Right lobe of liver (tissue), 4 donors: ENCODE measurements around the gene TMPRSS15.

Source experiments
- POLR2A ChIP-seq: fragments of 450-650 bp; IDR thresholded peaks from one replicate; pipeline ENCODE4 v1.6.1; 2017; ENCODE audit warnings: antibody characterized with exemption, mild to moderate bottlenecking
- TF ChIP-seq, protein P1 (sequence below), 4 donors: fragments of 200-600 bp in 3 of 4; fragments of 450-650 bp in 1 of 4; IDR thresholded peaks; one replicate each; pipeline versions ENCODE4 v1.5.1 to v1.8.0; 2016 to 2022; ENCODE audit warnings: antibody characterized with exemption in 4 of 4, mild to moderate bottlenecking in 2 of 4
- donor health status: DM: no; HTN: no; CAD: no.
- donor health status: DM: no; HTN: no; CAD: no.
- donor health status: DM: no; HTN: yes; CAD: no.

DNA sequence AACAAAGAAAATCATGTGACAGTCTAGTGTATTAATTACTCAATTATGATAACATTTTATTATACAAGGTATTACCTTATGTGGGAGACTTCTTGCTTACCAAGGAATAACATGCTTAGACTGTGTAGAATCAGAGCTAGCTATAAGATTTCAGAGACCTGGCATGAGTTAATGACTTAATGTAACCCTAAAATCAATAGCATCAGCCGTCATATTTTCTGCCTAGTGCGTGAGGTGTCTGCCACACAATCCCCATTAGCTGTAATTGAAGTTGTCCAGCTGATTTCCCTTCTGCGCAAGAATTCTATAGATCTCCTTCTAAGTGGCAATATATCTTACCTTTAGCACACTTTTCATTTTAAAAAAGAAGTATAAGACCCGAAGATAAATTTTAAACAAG is 130.2 kb downstream of the TMPRSS15 start:
- TF ChIP-seq, protein P1, sequence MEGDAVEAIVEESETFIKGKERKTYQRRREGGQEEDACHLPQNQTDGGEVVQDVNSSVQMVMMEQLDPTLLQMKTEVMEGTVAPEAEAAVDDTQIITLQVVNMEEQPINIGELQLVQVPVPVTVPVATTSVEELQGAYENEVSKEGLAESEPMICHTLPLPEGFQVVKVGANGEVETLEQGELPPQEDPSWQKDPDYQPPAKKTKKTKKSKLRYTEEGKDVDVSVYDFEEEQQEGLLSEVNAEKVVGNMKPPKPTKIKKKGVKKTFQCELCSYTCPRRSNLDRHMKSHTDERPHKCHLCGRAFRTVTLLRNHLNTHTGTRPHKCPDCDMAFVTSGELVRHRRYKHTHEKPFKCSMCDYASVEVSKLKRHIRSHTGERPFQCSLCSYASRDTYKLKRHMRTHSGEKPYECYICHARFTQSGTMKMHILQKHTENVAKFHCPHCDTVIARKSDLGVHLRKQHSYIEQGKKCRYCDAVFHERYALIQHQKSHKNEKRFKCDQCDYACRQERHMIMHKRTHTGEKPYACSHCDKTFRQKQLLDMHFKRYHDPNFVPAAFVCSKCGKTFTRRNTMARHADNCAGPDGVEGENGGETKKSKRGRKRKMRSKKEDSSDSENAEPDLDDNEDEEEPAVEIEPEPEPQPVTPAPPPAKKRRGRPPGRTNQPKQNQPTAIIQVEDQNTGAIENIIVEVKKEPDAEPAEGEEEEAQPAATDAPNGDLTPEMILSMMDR (IDR thresholded peaks at IDR 0.05), result no peak
- TF ChIP-seq POLR2A, result no peak
